ENCODE measurements around the gene DIP2A.

- TF ChIP-seq POLR2A (IDR thresholded peaks at IDR 0.05; ENCODE audit: control extremely low read depth in 1 of 2, low read depth in 2 of 2, low read length in 2 of 2) (no peak), JUND (IDR thresholded peaks at IDR 0.05; ENCODE audit: low read length) (no peak), TAF1 (IDR thresholded peaks at IDR 0.05; ENCODE audit: low read depth, low read length) (no peak), CTCF (IDR thresholded peaks at IDR 0.05; ENCODE audit: control extremely low read depth in 1 of 3, insufficient read depth in 1 of 3, low read depth in 1 of 3, low read length in 3 of 3) (no peak), YY1 (IDR thresholded peaks at IDR 0.05; ENCODE audit: low read depth, low read length) (no peak), EZH2 (IDR thresholded peaks at IDR 0.05; ENCODE audit: low read depth, low read length, severe bottlenecking) (no peak), POLR2AphosphoS5 (IDR thresholded peaks at IDR 0.05; ENCODE audit: low read depth, low read length) (no peak), TEAD4 (IDR thresholded peaks at IDR 0.05; ENCODE audit: low read depth, low read length) (no peak), CBX5 (IDR thresholded peaks at IDR 0.05; ENCODE audit: low read depth, low read length) (no peak), CEBPB (IDR thresholded peaks at IDR 0.05; ENCODE audit: low read depth, low read length) (no peak), GABPA (IDR thresholded peaks at IDR 0.05; ENCODE audit: borderline replicate concordance, insufficient read depth, low read length) (no peak), RAD21 (IDR thresholded peaks at IDR 0.05 in 1 of 2, conservative IDR thresholded peaks at IDR 0.05 in 1 of 2; ENCODE audit: low read depth in 2 of 2, low read length in 2 of 2) (no peak)
Measured at GRCh38 chr21:46439906-46440305, 18.8 kb upstream of the DIP2A start.
